HG03064 (cell line): ENCODE results near the gene BCL11B.

ENCODE experiments used
- ATAC-seq: cut with Tn5 transposase; IDR thresholded peaks from one replicate; pipeline ENCODE4 v1.9.1; 2021; ENCODE audit warnings: low read depth; ENCODE audit not compliant: unreplicated experiment

The BCL11B gene

GRCh38 chr14:99226687-99227086 lies 45.3 kb downstream of the BCL11B start:
- no peak for ATAC-seq

- no peak for ATAC-seq
Measured at GRCh38 chr14:99225436-99226203, 46.4 kb downstream of the BCL11B start.

GRCh38 chr14:99224948-99225347 lies 47.0 kb downstream of the BCL11B start:
- no peak for ATAC-seq

DNA sequence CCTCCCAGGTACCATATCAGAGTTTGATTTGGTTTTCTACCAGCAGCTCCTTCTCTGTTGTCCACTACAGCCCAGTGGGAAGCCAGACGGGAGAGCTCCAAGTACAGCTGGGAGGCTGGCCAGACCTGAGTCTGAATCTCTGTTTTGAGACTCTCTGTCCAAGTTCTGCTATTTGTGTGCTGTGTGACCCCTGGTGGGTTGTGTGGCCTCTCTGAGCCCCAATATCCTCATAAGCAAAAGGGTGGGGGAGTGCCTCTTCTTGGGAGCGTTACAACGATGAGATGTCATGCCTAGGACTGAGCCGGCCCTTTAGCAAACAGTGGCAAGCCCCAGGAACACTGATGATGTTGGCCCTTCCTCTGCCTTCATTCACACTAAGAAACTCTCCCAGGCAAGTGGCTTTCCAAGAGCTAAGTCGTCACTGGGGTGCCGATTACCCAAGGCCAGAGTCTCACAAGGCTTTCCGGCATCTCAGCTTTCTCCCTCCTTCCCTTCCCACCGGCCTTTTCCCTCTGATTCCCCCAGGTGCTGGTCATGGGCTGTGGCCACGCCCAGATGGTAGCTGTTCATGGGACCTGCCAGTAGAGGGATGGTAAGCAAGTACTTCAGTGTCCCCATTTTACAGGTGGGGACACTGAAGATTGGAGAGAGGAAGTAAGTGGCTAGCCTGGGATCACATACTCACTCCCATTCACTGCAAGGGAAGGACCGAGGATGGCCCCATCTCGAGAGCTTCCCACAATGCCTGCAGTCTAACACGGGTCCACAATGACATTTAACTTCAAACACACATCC lies 47.7 kb downstream of the BCL11B start:
- ATAC-seq = no peak

GRCh38 chr14:99221445-99221844 lies 50.6 kb downstream of the BCL11B start:
- ATAC-seq = no peak

GRCh38 chr14:99217066-99217955 lies 54.7 kb downstream of the BCL11B start:
- ATAC-seq = no peak

- no peak for ATAC-seq
Measured at GRCh38 chr14:99216191-99216590, 55.8 kb downstream of the BCL11B start.

DNA sequence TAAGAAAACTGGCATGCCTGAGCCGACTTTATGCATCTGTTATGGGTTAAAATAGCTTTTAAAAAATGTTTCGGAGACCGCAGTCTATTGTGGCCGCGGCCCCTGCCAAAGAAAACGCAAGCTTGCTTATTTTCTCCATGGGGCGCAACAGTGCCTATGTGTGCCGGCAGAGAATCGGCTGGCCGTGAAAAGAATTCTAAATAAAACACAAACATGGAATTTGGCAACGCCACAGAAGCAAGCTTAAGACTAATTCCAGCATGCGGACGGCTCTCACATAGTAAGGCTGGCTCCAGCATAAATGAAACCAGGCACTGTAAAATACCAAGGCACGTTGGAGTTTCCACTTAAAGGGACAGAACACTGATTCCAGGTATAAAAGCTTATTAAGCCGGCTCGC lies 56.7 kb downstream of the BCL11B start:
- ATAC-seq = no peak

- no peak for ATAC-seq
Measured at GRCh38 chr14:99214701-99215100, 57.3 kb downstream of the BCL11B start.

DNA sequence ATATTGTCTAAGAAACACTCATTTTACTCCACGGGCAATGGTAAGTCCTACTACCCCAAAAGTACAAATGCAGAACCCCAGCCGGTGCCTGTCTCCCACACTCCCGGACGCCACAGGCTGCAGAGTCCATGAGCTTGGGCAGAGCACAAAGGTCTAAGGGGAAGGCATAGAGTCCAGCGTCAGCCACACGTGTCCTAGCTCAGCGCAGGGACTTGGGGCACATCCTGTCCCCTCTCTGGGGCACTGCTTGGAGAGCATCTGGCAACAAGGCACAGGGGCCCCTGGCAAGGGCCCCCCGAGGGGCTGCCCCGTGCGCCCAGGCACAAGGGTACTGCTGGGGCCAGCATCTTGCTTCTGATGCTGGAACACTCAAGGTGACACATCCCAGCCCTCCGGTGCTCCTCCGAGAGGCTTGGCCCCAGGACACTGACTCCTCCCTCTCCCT lies 58.4 kb downstream of the BCL11B start:
- ATAC-seq = no peak

GRCh38 chr14:99213101-99213500 lies 58.9 kb downstream of the BCL11B start:
- ATAC-seq = no peak

GRCh38 chr14:99212646-99213045 lies 59.4 kb downstream of the BCL11B start:
- no peak for ATAC-seq

GRCh38 chr14:99212199-99212598 lies 59.8 kb downstream of the BCL11B start:
- no peak for ATAC-seq

DNA sequence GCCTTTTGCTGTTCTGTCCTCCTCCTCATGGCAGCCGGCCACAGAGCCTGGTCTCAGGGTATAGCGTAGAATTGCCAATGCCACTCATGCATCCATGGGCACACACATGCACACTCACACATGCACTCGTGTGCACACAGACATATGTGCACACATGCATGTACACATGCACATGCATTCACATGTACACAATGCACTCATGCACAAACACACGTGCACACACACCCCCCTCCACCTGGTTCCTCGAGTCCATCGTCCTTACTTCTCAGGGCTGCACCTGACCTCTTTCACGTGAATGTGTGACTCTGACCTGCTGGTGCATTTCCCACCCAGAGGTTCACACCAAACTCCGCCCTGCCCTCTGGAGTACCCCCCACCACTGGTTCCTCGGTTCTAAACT lies 60.6 kb downstream of the BCL11B start:
- no peak for ATAC-seq

- ATAC-seq = no peak
Measured at GRCh38 chr14:99210333-99210732, 61.7 kb downstream of the BCL11B start.

DNA sequence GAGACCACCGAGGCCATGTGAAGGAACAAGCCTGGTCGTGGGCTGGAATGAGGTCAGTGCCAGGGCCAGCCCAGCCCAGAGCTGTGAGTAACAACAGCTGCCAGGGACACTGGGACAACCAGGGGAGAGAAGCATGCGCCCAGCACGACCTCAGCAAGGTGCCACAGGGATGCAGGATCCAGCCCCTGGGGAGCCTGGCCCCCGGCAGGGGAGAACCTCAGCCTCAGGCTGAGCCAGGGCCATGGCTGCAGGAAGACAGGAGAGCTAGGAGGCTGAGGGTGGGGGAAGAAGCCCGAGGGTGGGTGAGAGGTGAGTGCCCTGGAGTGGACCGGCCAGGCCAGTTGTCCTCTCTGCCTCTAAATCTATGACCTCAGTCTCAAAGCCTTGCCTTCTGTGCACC lies 62.6 kb downstream of the BCL11B start:
- ATAC-seq = no peak

- no peak for ATAC-seq
Measured at GRCh38 chr14:99208318-99208717, 63.7 kb downstream of the BCL11B start.

DNA sequence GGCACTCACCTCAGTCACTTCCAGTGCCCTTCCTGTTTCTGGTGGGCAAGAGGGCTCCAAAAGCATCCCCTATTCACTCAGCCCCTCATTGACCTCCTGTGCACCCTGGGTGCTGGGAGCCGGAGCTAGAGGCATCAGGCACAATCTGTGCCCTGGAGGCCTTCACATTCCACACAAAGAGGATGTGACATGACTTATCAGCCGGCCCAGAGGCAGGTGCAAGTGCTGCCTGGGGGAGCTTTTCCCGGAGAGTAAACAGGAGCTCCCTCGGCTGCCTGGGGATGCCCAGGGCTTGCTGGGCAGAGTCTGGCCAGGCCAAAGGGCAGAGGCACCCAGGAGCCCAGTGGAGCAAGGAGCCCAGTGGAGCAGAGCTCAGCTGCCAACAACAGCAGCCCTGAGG lies 64.5 kb downstream of the BCL11B start:
- ATAC-seq = no peak

DNA sequence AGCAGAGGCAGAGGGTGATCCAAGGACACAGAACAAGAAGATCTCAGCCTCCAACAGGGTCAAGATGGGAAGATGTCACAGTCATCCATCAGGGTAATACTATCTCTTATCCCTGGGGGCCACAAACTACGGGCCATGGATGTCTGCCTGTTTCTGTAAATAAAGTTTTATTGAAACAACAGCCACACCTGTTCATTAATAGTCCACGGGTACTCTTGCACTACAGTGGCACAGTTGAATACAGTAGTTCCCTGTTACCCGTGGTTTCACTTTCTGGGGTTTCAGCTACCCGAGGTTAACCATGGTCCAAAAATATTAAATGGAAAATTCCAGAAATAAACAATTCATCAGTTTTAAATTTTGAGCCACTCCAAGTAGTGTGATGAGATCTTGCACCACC lies 65.9 kb downstream of the BCL11B start:
- ATAC-seq = no peak

- ATAC-seq = no peak
Measured at GRCh38 chr14:99205086-99205688, 66.8 kb downstream of the BCL11B start.

DNA sequence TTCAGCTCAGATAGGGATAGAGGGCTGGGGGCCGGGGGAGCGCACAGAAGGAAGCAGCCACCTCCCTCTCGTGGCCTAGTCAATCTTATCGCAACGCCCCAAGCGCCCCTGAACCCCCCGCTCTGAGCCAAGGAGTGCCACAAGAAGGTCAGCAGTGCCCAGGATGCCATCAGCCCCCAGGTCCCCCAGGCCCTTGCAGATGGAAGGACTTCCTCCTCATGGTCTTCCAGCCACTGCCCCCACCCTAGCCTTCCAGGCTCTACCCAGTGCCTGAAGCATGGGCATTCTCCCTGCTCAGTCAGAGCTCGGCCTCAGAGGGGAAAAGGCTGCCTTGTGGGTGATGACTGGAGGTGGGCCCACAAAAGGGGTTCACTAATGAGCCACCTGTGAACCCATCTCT lies 68.2 kb downstream of the BCL11B start:
- no peak for ATAC-seq
